Hematopoietic multipotent progenitor cell treated with erythropoietin and hydrocortisone succinate and interleukin-3 and kit ligand, for 6 days (in vitro differentiated cells): ENCODE data around the gene PRMT1.
A peak's percentile ranks its signal among the peaks of the same experiment; 100 is the strongest.

Source experiments
- DNase-seq: peaks from one replicate; pipeline ENCODE4 v3.0.0-alpha.2; 2015

The PRMT1 gene

DNA sequence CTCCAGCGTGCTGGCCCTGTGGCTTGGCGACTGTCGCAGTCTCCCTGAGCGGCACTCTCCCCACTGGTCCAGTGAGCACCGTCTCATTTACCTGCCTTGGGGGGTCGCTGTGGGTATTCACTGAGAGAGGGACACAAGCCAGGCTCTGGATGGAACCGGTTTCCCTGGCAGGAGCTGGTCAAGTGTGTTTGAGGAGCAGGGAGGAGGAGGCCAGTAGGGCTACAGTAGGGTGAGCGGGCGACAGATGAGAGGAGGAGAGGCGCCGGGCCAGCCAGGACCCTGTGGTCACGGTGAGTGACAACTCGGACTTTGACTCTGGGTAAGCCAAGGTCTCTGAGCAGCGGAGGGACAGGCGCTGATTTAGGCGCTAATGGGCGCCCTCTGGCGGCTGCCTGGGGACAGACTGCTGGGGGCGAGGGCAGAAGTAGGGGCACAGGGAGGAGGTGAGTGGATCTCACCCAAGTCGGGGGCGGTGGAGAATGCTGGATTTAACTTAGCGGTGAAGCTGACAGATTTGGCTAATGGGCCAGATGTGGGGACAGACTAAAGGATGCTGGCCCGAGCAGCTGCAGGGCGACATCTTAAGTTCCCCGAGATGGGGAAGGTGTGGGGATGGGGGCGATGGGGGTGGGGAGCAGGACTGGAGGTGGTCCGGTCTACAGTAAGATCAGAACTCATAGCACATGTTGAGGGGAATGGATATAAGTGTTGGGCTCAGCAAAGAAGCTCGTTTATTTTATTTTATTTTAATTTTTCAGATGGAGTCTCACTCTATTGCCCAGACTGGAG, 4.7 kb upstream of the PRMT1 start:
- DNase-seq: peak; percentile 85

DNA sequence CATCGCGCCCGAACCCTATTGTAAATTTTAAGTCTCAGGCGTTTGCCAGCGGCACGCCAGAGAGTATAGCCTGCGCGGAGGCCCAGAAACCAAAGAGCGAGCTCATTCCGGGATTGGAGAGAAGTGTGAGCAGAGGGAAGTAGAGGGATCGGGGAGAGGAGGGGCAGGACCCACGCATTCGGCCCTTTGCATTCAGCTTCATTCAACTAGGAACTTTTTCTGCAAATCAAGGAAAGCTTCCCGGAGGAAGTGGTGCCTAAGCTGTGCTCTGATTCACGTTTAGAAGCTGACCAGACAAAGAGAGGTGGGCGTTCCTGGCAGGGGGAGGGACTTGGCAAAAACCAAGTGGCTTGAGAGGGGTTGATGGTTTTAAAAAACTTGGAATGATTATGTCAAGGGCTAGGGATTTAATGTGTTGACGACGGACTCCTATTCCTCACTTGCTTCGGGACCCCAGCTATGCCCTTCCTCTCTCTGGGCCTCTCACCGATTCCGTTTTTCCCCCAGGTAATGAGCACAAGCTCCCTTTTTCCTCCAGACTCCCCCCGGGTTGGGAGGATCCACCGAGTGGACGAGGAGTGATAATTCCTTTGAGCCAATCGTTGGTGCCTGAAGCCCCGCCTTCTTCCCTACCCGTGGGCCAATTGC, 811 bp upstream of the PRMT1 start:
- DNase-seq: peak; percentile 93

- DNase-seq: peak; percentile 100
These were observed 264 bp upstream of the PRMT1 start for GRCh38 chr19:49676784-49677230.

- peak; percentile 92 for DNase-seq
These were observed 1.0 kb downstream of the PRMT1 start for GRCh38 chr19:49677901-49678674.

DNA sequence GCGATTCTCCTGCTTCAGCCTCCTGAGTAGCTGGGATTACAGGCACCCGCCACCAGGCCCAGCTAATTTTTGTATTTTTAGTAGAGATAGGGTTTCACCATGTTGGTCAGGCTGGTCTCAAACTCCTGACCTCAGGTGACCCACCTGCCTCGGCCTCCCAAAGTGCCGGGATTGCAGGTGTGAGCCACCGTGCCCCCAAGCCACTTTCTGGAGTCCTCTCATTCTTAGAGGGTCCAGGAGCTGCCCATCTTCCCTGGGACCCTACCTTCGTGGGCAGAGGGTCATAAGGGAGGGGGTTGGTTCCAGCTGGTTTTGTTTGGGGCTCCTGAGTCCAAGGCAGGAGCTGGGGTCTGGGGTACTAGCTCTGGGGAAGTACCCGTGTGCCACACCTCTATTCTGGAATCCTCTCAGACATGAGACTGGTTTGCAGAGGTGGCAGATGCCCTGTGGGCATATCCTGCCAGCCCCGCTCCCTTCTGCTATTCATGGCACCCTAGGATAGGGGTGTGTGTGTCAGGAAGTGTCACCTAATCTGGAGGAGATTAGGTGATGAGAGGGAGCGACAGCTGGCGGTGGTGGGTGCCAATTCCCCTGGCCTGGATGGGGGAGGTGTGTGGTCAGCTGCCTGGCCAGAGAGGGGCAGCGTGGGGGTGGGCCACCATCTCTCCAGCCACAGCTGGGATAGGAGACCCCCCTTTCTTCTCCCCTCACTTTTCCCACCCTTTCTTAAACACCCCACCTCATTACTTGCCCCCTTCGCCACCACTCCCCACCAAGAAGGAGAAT, 2.1 kb downstream of the PRMT1 start:
- DNase-seq: no peak

DNA sequence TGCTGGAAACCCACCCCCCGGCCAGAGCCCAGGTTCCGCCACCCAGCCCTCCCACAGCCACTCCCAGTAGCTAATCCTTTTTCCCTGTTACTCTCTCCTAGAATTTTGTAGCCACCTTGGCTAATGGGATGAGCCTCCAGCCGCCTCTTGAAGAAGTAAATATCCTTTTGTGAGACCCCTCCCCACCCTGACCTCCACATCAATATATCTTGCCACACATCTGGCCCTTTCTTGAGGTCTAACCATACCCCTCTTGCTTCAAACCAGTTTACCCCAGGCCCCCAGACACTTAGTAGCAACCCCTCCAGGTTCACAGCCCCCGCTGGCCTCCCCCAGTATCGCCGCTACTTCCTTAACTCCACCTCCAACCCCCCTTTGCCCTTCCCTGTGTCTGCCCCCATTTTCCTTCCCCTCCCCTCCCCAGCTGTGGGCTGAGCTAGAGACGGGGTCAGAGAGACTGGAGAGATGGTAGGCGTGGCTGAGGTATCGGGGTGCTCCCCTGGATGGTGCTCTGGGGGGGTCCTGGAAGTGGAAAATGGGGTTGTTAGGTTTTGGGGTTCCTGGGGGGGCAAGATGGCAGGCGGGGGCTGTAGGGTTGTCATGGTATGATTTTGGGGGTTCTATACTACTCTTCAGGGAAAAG, 2.8 kb downstream of the PRMT1 start:
- no peak for DNase-seq

DNA sequence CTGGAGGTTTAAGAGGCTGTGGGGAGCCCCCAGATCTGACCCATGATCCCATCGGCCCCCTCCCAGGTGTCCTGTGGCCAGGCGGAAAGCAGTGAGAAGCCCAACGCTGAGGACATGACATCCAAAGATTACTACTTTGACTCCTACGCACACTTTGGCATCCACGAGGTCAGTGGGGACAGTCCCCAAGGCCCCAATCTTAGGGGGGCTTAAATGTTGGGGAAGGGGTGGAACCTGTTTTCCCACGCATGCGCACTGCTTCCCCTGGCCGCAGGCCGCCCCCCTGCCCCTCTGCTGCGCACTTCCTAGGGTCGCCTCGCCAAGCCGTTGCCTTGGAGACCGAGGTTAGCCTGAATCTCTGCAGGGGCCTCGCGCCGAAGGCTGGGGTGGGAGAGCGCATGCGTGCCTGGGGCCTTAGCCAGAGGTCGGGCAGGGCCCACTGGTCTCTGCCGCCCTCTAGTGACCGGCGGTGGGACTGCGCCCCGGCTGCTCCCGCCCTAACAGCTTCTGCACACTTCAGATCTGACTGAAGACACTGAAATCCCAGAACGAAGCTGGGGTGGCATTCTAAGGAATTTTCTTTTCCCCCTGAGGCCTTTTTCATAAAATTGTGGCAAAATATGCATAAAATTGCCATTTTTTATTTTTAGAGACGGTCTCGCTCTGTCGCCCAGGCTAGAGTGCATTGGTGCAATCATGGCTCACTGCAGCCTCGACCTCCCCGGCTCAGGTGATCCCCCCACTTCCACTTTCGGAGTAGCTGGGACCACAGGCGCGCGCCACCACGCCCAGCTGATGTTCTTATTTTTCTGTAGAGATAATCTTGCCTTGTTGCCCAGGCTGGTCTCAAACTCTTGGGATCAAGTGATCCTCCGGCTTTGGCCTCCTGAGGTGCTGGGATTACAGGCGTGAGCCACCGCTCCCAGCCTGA, 3.6 kb downstream of the PRMT1 start:
- peak; percentile 93 for DNase-seq

DNA sequence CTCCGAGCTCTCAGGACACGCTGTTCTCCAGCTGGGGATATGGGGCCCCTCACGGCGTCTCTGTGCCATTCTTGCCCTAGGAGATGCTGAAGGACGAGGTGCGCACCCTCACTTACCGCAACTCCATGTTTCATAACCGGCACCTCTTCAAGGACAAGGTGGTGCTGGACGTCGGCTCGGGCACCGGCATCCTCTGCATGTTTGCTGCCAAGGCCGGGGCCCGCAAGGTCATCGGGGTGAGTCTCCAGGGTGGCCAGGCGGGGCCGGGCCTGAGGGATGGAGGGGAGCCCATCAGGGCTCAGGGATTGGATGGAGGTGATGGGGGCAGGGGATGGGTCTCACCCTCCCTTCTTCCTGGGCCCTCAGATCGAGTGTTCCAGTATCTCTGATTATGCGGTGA, 4.8 kb downstream of the PRMT1 start:
- DNase-seq: no peak

DNA sequence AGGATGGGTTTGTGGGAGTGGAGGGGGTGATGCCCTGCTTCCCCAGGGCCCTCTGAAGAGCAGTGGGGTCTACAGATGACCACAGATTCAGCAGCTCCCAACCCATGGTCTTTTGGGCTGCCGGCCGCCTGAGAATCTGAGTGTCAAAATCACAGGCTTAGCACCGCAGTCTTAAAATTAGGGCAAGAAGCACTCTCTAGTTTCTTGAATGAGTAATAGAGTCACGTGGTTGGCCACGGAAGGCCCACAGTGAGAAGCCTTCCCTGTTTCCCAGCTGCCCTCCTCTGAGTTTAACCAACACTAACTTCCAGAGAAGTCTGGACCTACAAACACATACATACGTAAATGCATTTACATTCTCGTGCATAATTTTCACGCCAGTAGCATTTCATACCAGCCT, 5.2 kb downstream of the PRMT1 start:
- DNase-seq: no peak

- DNase-seq: no peak
These were observed 6.8 kb downstream of the PRMT1 start for GRCh38 chr19:49683814-49684250.

DNA sequence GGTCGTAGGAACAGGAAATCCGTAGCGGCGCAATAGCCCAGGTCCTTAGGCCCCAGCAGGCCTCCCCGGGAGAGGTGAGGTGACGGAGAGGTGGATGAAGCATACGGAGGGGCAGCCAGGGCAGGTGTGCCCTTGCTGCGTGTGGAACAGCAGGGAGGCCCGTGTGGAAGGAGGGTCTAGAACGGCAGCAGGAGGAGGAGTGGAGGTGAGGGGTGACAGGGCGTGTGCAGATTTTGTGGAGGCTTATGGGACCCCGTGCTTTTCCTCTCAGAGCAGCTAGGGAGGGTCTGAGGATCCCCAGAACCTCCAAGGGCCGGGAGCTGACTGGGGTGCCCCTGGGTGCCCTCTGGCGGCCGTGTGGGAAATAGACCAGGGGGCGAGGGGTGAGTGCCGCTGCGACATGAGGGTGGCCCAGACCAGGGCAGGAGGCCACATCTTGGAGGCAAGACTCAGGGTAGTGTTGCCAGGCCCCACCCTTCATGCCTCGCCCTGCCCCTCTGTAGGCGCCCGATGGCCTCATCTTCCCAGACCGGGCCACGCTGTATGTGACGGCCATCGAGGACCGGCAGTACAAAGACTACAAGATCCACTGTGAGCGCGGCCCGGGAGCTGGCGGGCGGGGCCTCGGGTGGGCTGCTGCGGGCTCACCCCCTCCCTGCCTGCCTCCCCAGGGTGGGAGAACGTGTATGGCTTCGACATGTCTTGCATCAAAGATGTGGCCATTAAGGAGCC, 7.3 kb downstream of the PRMT1 start:
- peak; percentile 52 for DNase-seq

DNA sequence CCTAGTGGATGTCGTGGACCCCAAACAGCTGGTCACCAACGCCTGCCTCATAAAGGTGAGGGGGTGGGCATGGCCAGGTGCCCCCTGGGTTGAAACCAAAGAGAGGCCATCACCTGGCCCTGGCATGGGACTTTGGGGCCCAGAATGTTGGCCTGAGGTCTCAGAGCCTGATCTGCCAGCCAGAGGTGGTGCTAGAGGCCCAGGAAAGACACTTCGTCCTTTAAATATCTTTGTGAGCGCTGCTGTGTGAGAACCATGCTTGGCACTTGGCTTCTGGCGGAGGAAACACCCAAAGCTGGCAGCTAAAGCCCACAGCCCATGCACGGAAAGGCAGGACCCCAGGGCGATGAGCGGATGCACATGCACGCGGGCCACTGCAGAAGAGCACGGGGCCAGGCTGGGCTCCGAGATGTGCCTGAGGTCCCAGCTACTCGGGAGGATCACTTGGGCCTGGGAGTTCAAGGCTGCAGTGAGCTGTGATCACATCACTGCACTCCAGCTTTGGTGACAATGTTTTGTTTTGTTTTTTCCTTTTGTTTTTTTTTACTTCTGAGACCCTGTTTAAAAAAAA, 8.0 kb downstream of the PRMT1 start:
- no peak for DNase-seq

GRCh38 chr19:49685845-49686332, 8.8 kb downstream of the PRMT1 start:
- no peak for DNase-seq

DNA sequence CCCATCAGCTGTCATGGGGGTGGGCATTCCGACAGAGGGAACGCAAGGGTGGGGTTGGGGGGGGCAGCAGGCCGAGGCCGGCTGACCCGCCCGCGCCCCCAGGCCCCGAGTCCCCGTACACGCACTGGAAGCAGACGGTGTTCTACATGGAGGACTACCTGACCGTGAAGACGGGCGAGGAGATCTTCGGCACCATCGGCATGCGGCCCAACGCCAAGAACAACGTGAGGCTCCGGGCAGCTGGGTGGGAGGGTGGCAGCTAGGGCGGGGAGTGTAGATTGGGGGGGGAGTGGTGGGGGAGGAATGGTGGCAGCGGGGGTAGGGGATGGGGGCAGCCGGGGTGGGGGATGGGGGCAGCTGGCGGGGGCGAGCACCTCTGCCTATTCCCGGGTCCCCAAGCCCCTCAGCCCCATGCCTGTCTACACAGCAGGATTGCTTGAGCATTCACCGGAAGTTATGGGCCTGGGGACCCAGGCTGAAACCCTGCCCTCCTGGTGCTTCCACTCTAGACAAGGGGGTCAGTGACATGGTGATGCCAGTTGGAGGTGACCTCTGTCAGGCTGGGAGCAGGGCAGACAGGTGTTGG, 9.5 kb downstream of the PRMT1 start:
- no peak for DNase-seq

DNA sequence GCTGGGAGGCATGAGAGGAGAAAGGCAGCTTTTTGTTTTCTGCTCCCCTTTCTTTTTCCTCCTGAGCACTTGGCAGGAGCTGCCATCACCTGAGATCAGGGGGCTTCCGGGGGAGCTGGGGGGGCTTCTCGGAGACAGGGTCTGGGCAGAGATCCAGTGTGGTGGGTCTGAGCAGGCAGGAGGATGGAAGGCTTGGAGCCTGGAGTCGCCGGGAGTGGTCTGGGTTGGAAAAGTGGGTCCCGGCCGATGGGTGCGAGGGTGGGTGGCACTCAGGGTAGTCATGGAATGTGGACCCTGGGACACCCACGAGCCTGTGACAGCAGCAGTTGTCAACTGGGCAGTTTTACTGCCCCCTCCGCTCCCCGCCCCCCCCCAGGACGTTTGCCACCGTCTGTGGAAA, 10.1 kb downstream of the PRMT1 start:
- DNase-seq: no peak

GRCh38 chr19:49687566-49688316, 10.7 kb downstream of the PRMT1 start:
- no peak for DNase-seq

DNA sequence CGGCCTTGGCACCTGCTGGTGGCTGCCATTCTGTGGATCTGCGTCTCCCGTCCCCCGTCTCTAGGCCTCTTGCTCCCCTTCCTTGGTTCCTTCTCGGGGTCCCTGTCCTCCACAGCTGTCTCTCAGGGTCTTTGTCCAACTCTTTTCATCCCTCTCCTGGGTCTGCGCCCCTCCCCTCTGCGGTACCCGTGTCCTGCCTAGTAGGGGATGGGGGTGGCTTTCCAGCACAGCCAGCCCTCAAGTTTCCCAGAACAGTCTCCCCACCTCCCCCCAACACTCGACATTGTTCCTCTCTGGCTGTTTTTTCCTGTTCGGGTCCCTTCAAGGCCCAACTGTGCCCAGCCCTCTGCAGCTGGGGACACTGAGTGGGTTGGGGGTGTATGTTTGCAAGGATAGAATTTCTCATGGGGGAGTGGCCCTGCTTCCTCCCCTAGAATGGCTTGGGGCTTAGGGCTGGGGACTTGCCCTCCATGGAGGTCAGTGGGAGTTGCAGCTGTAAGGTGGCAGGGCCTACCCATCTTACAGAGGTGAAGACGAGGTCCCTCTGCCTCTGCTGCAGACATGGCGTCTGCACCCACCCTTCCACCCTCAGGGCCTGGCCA, 11.6 kb downstream of the PRMT1 start:
- DNase-seq: no peak
